MM.1S (cell line): ENCODE results near the gene RGS11.

Experiments used
- DNase-seq: peaks from one replicate; pipeline ENCODE4 v3.0.0-alpha.2; 2015
- H2AFZ ChIP-seq: fragments of 300-600 bp; sonication (generic); 2 replicates; pipeline ENCODE4 v1.6.0; 2016; ENCODE audit warnings: antibody characterized with exemption, low read length
- H3F3A ChIP-seq: fragments of 300-600 bp; sonication (generic); 2 replicates; pipeline ENCODE4 v1.6.1; 2016; ENCODE audit warnings: mild to moderate bottlenecking, antibody characterized with exemption, low read length, moderate library complexity, mixed read lengths; ENCODE audit not compliant: insufficient read depth
- H3K27ac ChIP-seq: fragments of 300-600 bp; sonication (generic); 2 replicates; pipeline ENCODE4 v1.5.1; 2016; ENCODE audit warnings: mild to moderate bottlenecking, low read length
- H3K27me3 ChIP-seq: fragments of 300-600 bp; sonication (generic); replicated peaks from 2 replicates; pipeline ENCODE4 v1.6.0; 2016; ENCODE audit warnings: low read length; ENCODE audit not compliant: insufficient read depth
- H3K36me3 ChIP-seq: fragments of 300-600 bp; sonication (generic); replicated peaks from 2 replicates; pipeline ENCODE4 v1.6.1; 2016; ENCODE audit warnings: mild to moderate bottlenecking, low read length, mixed read lengths; ENCODE audit not compliant: insufficient read depth
- H3K4me1 ChIP-seq: fragments of 300-600 bp; sonication (generic); 2 replicates; pipeline ENCODE4 v1.6.1; 2016; ENCODE audit warnings: low read length, mixed read lengths
- H3K4me2 ChIP-seq: fragments of 300-600 bp; sonication (generic); 2 replicates; pipeline ENCODE4 v1.6.0; 2016; ENCODE audit warnings: low read depth, low read length
- H3K4me3 ChIP-seq: fragments of 300-600 bp; sonication (generic); 2 replicates; pipeline ENCODE4 v1.5.1; 2016; ENCODE audit warnings: low read length, mixed read lengths
- H3K79me2 ChIP-seq: fragments of 300-600 bp; sonication (generic); 2 replicates; pipeline ENCODE4 v1.6.1; 2016; ENCODE audit warnings: mixed run types, low read length, mixed read lengths
- H3K9ac ChIP-seq: fragments of 300-600 bp; sonication (generic); 2 replicates; pipeline ENCODE4 v1.6.1; 2016; ENCODE audit warnings: low read length, mixed read lengths
- H3K9me2 ChIP-seq: fragments of 300-600 bp; sonication (generic); replicated peaks from 2 replicates; pipeline ENCODE4 v1.6.1; 2016; ENCODE audit warnings: mild to moderate bottlenecking, low read length, mixed read lengths; ENCODE audit not compliant: insufficient read depth
- H3K9me3 ChIP-seq: fragments of 300-600 bp; sonication (generic); replicated peaks from 2 replicates; pipeline ENCODE4 v1.6.1; 2016; ENCODE audit warnings: mild to moderate bottlenecking, low read length, mixed read lengths; ENCODE audit not compliant: insufficient read depth
- H4K20me1 ChIP-seq: fragments of 300-600 bp; sonication (generic); 2 replicates; pipeline ENCODE4 v1.6.1; 2016; ENCODE audit warnings: mild to moderate bottlenecking, low read length, moderate library complexity, mixed read lengths; ENCODE audit not compliant: insufficient read depth
- CTCF ChIP-seq: fragments of 300-600 bp; sonication (generic); IDR thresholded peaks from 2 replicates; pipeline ENCODE4 v1.5.1; 2016; ENCODE audit warnings: antibody characterized with exemption, low read length, mixed read lengths
- EZH2 ChIP-seq: fragments of 300-600 bp; sonication (generic); optimal IDR thresholded peaks from 2 replicates; pipeline ENCODE3; 2017; ENCODE audit warnings: low read depth, mild to moderate bottlenecking, antibody characterized with exemption, low read length, mixed read lengths
- EZH2phosphoT487 ChIP-seq: fragments of 300-600 bp; sonication (generic); IDR thresholded peaks from 2 replicates; pipeline ENCODE4 v1.6.1; 2018; ENCODE audit warnings: antibody characterized with exemption, low read length

Gene RGS11

GRCh38 chr16:297832-298231 lies 22.1 kb upstream of the RGS11 start:
- Histone ChIP-seq H3K4me2 (no peak overlapping the region), H3K9ac (no peak overlapping the region)

GRCh38 chr16:296806-297510 lies 21.2 kb upstream of the RGS11 start:
- TF ChIP-seq EZH2phosphoT487 (no peak), CTCF (no peak), EZH2 (no peak)
- H3K36me3 ChIP-seq = no peaks in the 10 kb centered on the region
- no peak for DNase-seq
- H3F3A ChIP-seq = no peaks in the 10 kb centered on the region
- no peaks in the 10 kb centered on the region for H3K4me1 ChIP-seq
- H3K79me2 ChIP-seq = no peaks in the 10 kb centered on the region
- H3K9ac ChIP-seq = no peak overlapping the region
- no peak overlapping the region for H2AFZ ChIP-seq
- H4K20me1 ChIP-seq = no peaks in the 10 kb centered on the region
- H3K9me2 ChIP-seq = no peaks in the 10 kb centered on the region
- no peaks in the 10 kb centered on the region for H3K27me3 ChIP-seq
- H3K27ac ChIP-seq = no peak overlapping the region
- H3K4me3 ChIP-seq = no peak overlapping the region
- H3K4me2 ChIP-seq = no peak overlapping the region
- no peaks in the 10 kb centered on the region for H3K9me3 ChIP-seq

More at GRCh38 chr16:297832-298231, 22.1 kb upstream of the RGS11 start:
- no peaks in the 10 kb centered on the region for H3K27me3 ChIP-seq
- no peak overlapping the region for H2AFZ ChIP-seq
- H3K36me3 ChIP-seq = no peaks in the 10 kb centered on the region
- no peaks in the 10 kb centered on the region for H4K20me1 ChIP-seq
- H3K4me1 ChIP-seq = no peaks in the 10 kb centered on the region
- no peak overlapping the region for H3K4me3 ChIP-seq
- no peaks in the 10 kb centered on the region for H3K79me2 ChIP-seq
- no peak for DNase-seq
- no peaks in the 10 kb centered on the region for H3K9me2 ChIP-seq
- TF ChIP-seq EZH2 (no peak), EZH2phosphoT487 (no peak), CTCF (no peak)
- H3K27ac ChIP-seq = no peak overlapping the region
- no peaks in the 10 kb centered on the region for H3K9me3 ChIP-seq
- no peaks in the 10 kb centered on the region for H3F3A ChIP-seq

- H3K27me3 ChIP-seq = no peaks in the 10 kb centered on the region
- TF ChIP-seq EZH2 (no peak), CTCF (no peak), EZH2phosphoT487 (no peak)
- H3K4me2 ChIP-seq = no peak overlapping the region
- no peaks in the 10 kb centered on the region for H4K20me1 ChIP-seq
- no peaks in the 10 kb centered on the region for H3K9me2 ChIP-seq
- no peak for DNase-seq
- no peak overlapping the region for H2AFZ ChIP-seq
- H3K79me2 ChIP-seq = no peaks in the 10 kb centered on the region
- H3K9ac ChIP-seq = no peak overlapping the region
- no peak overlapping the region for H3K27ac ChIP-seq
- H3K4me3 ChIP-seq = no peak overlapping the region
- H3F3A ChIP-seq = no peaks in the 10 kb centered on the region
- H3K4me1 ChIP-seq = no peaks in the 10 kb centered on the region
- no peaks in the 10 kb centered on the region for H3K9me3 ChIP-seq
- no peaks in the 10 kb centered on the region for H3K36me3 ChIP-seq
Measured at GRCh38 chr16:296276-296675, 20.5 kb upstream of the RGS11 start.
